Loucy (cell line): ENCODE measurements around the gene MEIOSIN.

ENCODE experiments used
- H2AFZ ChIP-seq: fragments of 200-600 bp; sonication (generic); 2 replicates; pipeline ENCODE4 v1.6.0; 2016; ENCODE audit warnings: antibody characterized with exemption, mild to moderate bottlenecking, low read length, moderate library complexity
- H3F3A ChIP-seq: fragments of 200-600 bp; 2 replicates; pipeline ENCODE4 v1.6.0; 2016; ENCODE audit warnings: antibody characterized with exemption, low read depth, mild to moderate bottlenecking
- H3K27me3 ChIP-seq: fragments of 200-600 bp; sonication (generic); 2 replicates; pipeline ENCODE4 v1.6.1; 2014; ENCODE audit warnings: low read length, mild to moderate bottlenecking; ENCODE audit not compliant: insufficient read depth, poor library complexity, severe bottlenecking
- H3K36me3 ChIP-seq: fragments of 200-600 bp; sonication (generic); 2 replicates; pipeline ENCODE4 v1.6.1; 2016; ENCODE audit warnings: low read length; ENCODE audit not compliant: insufficient read depth
- H3K4me1 ChIP-seq: fragments of 200-600 bp; sonication (generic); 2 replicates; pipeline ENCODE4 v1.5.1; 2014; ENCODE audit warnings: low read length, mild to moderate bottlenecking; ENCODE audit not compliant: insufficient read depth, poor library complexity, severe bottlenecking
- H3K4me2 ChIP-seq: fragments of 200-600 bp; sonication (generic); 2 replicates; pipeline ENCODE4 v1.6.0; 2014; ENCODE audit warnings: antibody characterized with exemption, low read length, low read depth, mild to moderate bottlenecking; ENCODE audit not compliant: poor library complexity, severe bottlenecking
- H3K4me3 ChIP-seq: fragments of 200-600 bp; sonication (generic); 2 replicates; pipeline ENCODE4 v1.5.1; 2014; ENCODE audit warnings: low read length, mild to moderate bottlenecking, mixed read lengths; ENCODE audit not compliant: poor library complexity, severe bottlenecking
- H3K79me2 ChIP-seq: fragments of 200-600 bp; sonication (generic); 2 replicates; pipeline ENCODE4 v1.6.1; 2014; ENCODE audit warnings: low read length; ENCODE audit not compliant: insufficient read depth
- H3K9ac ChIP-seq: fragments of 200-600 bp; sonication (generic); 2 replicates; pipeline ENCODE4 v1.6.0; 2014; ENCODE audit warnings: mild to moderate bottlenecking, low read depth, low read length, moderate library complexity; ENCODE audit not compliant: poor library complexity, severe bottlenecking
- H3K9me2 ChIP-seq: fragments of 200-600 bp; sonication (generic); replicated peaks from 2 replicates; pipeline ENCODE4 v1.6.1; 2016; ENCODE audit warnings: low read depth, low read length, mixed read lengths
- H3K9me3 ChIP-seq: fragments of 200-600 bp; sonication (generic); 2 replicates; pipeline ENCODE4 v1.6.1; 2014; ENCODE audit warnings: mild to moderate bottlenecking, antibody characterized with exemption, low read length, low read depth; ENCODE audit not compliant: insufficient read depth
- H4K20me1 ChIP-seq: fragments of 200-600 bp; sonication (generic); 2 replicates; pipeline ENCODE4 v1.6.0; 2014; ENCODE audit warnings: antibody characterized with exemption, low read length, mild to moderate bottlenecking; ENCODE audit not compliant: insufficient read depth, poor library complexity, severe bottlenecking
- EZH2phosphoT487 ChIP-seq: fragments of 200-600 bp; IDR thresholded peaks from 2 replicates; pipeline ENCODE4 v1.6.1; 2018; ENCODE audit warnings: antibody characterized with exemption, mild to moderate bottlenecking, moderate library complexity, borderline replicate concordance
- TF ChIP-seq, protein P1 (sequence below): fragments of 200-600 bp; sonication (generic); conservative IDR thresholded peaks from 2 replicates; pipeline ENCODE4 v1.5.1; 2014; ENCODE audit warnings: mild to moderate bottlenecking, antibody characterized with exemption, low read length

Gene MEIOSIN

DNA sequence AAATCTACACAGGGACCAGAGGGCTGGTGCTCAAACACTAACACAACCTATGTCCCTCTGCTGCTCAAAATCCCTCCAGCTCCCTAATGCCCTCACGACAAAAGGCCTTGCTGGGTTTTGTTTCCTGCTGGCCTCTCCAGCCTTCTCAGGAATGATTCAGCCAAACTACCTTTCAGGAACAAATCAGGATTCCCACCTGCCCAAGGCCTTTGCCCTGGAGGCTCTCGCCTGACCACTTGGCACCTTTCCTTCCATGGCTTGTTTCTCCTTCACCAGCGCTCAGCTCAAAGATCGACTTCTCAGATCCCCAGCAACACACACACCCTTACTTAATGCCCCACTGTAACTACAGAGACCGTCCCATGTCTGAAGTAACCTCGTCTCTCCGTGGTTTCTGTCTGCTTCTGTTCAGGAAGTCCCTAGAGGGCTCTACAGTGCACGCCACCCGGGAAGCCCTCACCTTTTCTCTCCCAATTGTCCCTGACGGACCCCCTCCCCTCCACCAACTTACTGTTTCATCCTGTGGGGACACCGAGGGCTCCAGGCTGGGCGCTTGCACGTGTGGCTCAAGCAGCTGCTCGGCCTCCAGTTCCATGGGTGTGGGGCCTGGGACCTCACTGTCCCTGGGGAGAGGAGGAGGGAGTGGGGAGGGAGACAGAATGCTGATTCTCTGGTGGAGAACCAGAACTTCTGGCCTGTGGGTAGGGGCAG, 39.0 kb downstream of the MEIOSIN start:
- no peak overlapping the region for H2AFZ ChIP-seq
- no peak overlapping the region for H3K4me2 ChIP-seq
- H3K4me1 ChIP-seq: peaks cover 5% of the 10 kb centered on the region
- H3F3A ChIP-seq: no peaks in the 10 kb centered on the region
- H3K9me2 ChIP-seq: no peaks in the 10 kb centered on the region
- no peaks in the 10 kb centered on the region for H4K20me1 ChIP-seq
- H3K79me2 ChIP-seq: peaks cover 9% of the 10 kb centered on the region
- TF ChIP-seq, protein P1, sequence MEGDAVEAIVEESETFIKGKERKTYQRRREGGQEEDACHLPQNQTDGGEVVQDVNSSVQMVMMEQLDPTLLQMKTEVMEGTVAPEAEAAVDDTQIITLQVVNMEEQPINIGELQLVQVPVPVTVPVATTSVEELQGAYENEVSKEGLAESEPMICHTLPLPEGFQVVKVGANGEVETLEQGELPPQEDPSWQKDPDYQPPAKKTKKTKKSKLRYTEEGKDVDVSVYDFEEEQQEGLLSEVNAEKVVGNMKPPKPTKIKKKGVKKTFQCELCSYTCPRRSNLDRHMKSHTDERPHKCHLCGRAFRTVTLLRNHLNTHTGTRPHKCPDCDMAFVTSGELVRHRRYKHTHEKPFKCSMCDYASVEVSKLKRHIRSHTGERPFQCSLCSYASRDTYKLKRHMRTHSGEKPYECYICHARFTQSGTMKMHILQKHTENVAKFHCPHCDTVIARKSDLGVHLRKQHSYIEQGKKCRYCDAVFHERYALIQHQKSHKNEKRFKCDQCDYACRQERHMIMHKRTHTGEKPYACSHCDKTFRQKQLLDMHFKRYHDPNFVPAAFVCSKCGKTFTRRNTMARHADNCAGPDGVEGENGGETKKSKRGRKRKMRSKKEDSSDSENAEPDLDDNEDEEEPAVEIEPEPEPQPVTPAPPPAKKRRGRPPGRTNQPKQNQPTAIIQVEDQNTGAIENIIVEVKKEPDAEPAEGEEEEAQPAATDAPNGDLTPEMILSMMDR: no peak
- no peak for TF ChIP-seq EZH2phosphoT487
- no peaks in the 10 kb centered on the region for H3K36me3 ChIP-seq
- H3K9me3 ChIP-seq: no peaks in the 10 kb centered on the region
- H3K27me3 ChIP-seq: no peaks in the 10 kb centered on the region
- no peak overlapping the region for H3K4me3 ChIP-seq
- no peak overlapping the region for H3K9ac ChIP-seq

DNA sequence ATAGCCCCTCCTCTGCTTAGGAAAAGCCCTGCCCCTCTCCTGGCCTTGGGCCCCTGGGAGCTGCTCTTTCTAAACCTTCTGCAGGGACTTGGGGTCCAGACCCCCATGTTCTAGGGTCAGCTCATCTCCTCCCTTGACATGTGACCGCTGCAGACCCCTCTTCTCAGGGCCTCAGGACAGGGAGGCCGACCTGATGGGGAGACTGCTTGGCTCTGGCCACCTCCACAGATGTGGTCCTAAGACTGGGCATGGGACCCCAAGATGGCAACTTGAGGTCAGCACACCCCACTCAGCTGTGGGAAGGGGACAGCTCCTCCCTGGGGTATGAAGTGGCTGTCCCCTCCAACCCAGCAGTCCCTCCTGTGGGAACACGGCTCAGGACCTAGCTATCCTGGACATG, 39.7 kb downstream of the MEIOSIN start:
- no peaks in the 10 kb centered on the region for H3K27me3 ChIP-seq
- no peaks in the 10 kb centered on the region for H4K20me1 ChIP-seq
- TF ChIP-seq, protein P1: no peak
- no peak for TF ChIP-seq EZH2phosphoT487
- no peak overlapping the region for H3K9ac ChIP-seq
- no peaks in the 10 kb centered on the region for H3F3A ChIP-seq
- peaks cover 5% of the 10 kb centered on the region for H3K4me1 ChIP-seq
- no peak overlapping the region for H3K4me2 ChIP-seq
- H3K4me3 ChIP-seq: no peak overlapping the region
- H2AFZ ChIP-seq: no peak overlapping the region
- no peaks in the 10 kb centered on the region for H3K9me3 ChIP-seq
- no peaks in the 10 kb centered on the region for H3K9me2 ChIP-seq
- no peaks in the 10 kb centered on the region for H3K36me3 ChIP-seq
- peaks cover 5% of the 10 kb centered on the region for H3K79me2 ChIP-seq

DNA sequence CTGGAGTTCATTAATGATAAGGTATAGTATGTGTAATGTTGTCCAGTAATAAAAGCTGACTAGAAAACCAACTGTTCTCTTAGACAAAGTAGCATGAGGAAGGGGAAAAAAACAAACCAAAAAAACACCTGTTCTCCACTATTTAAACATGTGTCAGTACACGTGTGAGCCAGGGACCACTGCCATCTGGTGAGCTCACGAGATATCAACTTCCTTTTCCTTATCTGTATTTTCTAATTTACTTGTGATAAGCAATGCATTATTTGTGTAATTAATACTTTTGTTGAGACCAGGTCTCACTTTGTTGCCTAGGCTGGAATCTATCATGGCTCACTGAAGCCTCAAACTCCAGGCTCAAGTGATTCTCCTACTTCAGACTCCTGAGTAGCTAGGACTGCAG, 40.1 kb downstream of the MEIOSIN start:
- Histone ChIP-seq H3K36me3 (no peaks in the 10 kb centered on the region), H3K4me1 (peaks cover 5% of the 10 kb centered on the region), H3K4me2 (no peak overlapping the region), H3F3A (no peaks in the 10 kb centered on the region), H3K9me2 (no peaks in the 10 kb centered on the region), H3K79me2 (peaks cover under 1% of the 10 kb centered on the region; the same call in 1 of the 2 replicates), H3K4me3 (no peak overlapping the region), H3K9ac (no peak overlapping the region), H4K20me1 (no peaks in the 10 kb centered on the region), H3K9me3 (no peaks in the 10 kb centered on the region), H2AFZ (no peak overlapping the region), H3K27me3 (no peaks in the 10 kb centered on the region)
- TF ChIP-seq, protein P1: no peak
- TF ChIP-seq EZH2phosphoT487: no peak
